A549 treated with Mapracorat at 1 μM for 4 hours (cell line): ENCODE data around the gene ROM1. TPM values are rescaled to one million over a fixed set of nuclear protein-coding genes. Genes with fewer than 3 reads are reported as not detected.

Source experiments
- total RNA-seq: library from RNA; stranded (reverse); fragments of 200-300 nt; extraction: Qiagen RNA extraction; gene quantifications from 5 replicates; pipeline ENCODE4 v1.2.3, GENCODE V29; 2022

Gene ROM1, protein sequence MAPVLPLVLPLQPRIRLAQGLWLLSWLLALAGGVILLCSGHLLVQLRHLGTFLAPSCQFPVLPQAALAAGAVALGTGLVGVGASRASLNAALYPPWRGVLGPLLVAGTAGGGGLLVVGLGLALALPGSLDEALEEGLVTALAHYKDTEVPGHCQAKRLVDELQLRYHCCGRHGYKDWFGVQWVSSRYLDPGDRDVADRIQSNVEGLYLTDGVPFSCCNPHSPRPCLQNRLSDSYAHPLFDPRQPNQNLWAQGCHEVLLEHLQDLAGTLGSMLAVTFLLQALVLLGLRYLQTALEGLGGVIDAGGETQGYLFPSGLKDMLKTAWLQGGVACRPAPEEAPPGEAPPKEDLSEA
- total RNA-seq: 3.5 to 4.8 TPM (median 4.3 TPM) in 5 replicates

DNA sequence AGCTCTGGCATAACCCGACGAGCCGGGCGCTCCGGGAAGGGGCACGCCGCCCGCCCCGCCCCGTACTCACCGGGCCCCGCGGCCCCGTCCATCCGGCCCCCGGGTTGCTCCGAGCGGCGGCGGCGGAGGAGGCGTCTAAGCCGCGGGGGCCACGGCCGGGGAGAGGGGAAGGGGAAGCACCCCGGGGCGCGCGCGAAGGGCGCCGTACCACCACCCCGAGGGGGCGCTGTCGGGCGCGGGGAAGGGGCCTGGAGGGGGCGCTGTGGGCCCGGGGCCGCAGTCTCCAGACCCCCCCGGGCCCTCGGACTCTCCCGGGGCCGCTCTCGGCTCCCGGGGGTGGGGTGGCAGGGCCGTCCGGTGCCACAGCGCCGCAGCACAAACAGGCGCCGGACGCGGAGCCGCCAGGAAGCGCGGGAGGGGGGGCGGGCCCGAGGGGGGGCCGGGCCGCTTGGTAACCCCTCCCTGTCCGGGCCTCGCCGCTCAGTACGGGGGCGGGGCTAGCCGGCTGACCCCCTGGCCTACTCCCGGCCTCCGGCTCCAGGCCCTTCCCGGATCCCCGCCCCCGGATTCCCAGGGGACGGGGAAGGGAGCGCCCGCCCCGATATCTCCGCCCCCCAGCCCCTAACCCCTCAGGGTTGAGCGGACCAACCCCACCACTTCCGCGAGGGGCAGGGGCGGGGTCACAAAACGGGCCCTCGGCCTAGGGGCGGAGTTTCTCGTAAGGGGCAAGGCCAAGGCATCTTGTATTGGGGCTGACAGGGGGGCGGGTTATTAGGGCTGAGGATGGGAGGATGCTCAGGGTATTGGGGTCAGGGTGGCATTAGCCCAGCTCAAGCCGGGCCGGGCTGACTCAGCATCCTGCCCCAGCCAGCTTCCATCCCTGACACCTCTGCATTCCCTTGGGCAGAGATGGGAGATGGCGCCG is at the start of gene ROM1, which contains the start of gene EML3:
TSS of gene ROM1 (plus strand) at position 892 of the 925 bp plus-strand sequence. CDS start at position 917, 25 bp downstream.
TSS of gene EML3 (minus strand) at position 410 of the 925 bp plus-strand sequence. CDS start at position 92, 318 bp downstream.

DNA sequence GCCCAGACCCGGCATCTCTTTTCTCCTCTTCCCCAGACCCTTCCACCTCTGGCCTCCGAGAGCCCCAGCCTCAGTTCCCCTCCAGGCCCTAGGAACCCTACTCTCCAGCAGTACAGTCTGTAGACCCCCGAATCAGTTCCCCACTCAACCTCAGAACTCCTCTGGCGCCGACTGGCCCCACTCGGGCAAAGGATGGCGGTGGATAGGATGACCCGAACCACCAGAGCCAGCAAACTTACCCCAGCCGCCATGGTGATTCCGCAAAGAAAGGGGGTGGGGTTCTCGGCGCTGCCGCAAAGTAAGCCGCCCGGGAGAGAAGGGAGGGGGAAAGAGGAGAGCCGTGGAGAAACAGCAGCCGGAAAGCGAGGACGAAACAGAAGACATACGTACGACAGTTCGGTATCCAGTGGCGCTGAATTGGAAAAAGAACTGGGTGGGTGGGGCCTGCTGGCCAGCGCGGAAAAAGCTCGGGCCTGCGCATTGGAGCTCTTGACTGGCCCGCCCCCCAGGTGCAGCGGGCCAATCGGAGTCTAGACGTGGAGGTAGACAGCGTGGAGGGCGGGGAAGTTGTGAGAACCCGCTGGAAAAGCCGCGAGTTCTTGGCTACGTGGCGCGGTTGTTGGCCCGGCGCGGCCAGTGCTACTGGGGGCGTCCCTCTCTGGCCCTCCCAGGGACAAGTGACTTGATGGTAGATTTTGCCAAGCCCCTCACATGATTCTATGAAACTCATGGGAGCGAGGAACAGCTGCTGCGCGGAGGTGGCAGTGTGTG is 39.3 kb upstream of the ROM1 start, which contains the start of gene EEF1G:
TSS of gene EEF1G (minus strand) at position 300 of the 771 bp plus-strand sequence. CDS start at position 251, 49 bp downstream.

DNA sequence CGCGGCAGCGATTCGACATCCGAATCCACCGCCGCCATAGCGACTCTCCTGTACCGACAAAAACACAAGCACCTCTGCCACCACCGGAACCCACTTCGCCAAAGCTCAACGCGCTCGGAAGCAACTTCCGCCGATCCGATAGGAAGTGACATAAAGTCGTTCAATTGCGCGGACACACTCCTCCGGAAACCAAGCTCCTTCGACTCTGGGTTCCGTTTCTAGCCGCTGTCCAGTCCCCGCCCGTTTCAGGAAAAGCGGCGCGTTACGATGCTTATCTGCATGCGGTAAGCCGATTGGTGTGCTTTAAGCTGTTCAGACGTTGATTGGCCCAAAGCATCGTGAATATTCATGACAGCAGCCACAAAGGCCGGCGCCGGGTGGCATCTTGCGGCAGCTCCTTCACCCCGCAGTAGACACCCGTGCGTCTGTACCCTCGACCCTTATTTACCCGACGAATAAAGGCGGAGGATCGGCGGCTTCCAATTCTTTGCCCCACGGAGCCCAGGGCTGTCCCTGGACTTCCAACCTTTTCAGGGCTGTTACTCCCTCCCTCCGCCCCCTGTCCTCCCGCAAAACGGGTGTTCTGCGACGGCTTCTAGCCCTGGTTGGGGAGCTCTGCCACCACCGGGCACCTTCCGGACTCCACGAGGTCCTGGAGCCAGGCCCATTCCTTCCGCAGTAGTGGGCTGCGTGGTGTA is 21.5 kb upstream of the ROM1 start, which contains the start of gene TUT1:
TSS of gene TUT1 (minus strand) at position 76 of the 698 bp plus-strand sequence. CDS start at position 38, 38 bp downstream.

DNA sequence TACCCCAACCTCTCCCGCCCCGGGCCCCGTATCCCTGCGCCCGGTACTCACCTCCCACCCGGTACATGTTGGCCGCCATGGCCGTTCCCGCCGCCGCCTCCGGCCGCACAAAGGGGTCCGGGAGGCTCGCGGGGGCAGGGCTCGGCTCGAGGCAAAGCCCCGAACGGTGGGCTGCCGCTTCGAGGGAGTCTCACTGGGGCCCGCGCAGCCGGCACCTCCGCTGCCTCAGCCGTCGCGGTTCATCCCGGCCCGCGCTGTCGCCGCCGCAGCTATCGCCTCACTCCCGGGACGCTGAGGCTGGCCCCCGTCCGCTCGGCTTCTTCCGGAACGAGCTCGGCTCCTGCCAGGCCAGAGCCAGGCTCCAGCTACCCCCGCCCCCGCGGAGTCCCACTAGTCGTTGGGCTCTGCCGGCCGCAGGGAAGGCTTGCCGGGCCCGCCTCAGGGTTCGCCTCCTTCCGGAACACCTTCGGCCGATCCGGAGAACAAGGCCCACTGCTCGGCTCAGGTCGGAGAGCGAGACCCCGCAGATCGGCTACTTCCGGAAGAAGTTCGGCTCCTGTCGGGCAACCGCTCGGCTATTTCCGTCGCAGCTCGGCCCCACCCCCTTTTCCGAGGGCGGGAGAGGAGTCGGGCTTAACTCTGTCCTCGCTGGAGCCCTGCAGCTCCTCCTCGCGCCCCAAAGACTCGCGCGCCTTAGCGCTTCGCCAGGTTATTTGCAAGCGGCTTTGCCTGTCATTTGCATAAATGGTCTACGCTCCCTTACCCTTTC is 11.5 kb upstream of the ROM1 start, which contains the start of gene MTA2:
TSS of gene MTA2 (minus strand) at position 494 of the 769 bp plus-strand sequence. CDS start at position 79, 415 bp downstream.

DNA sequence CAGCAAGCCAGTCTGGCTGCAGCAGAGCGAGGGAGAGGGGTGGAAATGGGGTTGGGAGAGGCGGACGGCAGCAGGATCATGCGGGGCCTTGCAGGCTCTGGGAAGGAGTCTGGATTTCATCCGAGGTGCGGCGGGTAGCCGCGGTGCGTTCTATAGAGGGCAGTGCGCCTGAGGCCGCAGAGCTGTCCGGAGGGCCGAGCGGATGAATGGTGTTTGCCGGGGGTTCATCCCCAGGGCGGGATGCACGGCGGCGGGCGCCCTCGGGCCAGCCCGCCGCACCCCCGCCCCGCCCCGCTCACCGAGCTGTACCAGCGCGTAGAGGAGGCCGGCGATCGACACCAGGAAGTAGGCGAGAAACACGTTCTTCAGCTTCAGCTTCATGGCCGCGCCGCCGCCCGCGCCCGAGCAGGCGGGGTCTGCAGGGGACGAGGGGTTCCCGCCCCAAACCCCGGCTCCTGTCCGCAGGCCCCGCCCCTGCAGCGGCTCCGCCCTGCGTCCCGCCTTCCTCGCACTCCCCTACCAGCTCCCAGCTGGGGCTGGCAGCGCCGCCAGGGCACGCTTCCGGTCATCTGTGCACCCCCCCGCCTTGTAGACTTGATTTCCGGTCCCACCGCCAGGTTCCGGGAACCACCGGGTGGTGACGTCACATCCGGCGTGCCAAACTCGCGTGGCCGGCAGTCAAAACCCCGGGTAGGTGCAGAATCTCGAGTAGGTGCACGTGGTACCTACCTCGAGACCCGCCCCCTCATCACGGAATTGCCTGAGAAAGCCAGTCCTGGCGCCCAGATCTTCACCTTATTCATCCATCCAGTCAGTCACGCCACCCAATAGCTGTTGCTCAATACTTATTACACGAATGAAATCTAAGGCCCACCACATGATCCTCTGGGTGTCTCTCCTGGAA is 8.8 kb downstream of the ROM1 start, which contains the start of gene B3GAT3:
TSS of gene B3GAT3 (minus strand) at position 420 of the 904 bp plus-strand sequence. CDS start at position 381, 39 bp downstream.

DNA sequence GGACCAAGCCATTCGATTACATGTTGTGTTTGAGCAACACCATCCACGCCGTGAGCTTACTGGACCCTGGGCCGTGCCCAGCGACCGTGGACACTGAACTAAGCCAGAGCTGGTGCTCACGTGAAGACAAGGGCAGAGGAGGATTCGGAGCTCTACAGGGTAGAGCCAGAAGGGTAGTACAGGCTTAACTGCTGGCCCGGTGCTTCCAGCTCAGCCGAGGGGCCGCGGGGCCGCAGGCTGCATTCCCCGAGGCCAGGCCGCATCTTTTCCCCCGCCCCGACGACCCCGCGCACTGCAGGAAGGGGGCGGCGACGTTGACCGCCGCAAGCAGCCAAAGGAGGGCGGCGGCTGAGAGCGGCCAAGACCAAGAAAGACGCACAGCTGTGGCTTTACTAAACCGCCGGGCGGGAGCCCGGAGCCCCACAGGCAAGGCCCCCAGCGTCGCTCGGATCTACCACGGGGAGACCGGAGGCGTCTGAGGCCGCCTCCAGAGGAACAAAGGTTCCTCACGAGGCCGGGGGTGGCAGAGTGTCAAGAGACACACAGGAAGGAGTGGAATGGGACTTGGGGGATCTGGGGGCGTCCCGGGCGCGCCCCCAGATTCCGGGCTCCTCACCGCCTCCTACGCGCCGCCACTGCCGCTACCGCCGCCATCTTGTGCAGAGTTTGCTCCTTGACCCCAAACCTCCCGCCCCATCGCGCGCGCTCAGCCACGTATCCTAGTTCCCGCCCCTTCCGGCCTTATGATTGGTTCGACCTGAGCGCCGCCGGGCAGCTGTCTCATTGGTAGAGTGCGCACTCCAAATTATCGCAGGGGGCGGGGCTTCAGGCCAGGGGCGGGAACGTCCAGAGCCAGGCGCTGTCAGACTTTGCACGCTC is 33.1 kb downstream of the ROM1 start, which contains the start of gene GANAB:
TSS of gene GANAB (minus strand) at position 668 of the 879 bp plus-strand sequence. CDS start at position 654, 14 bp downstream.

Other genes starting within 250 kb of the ROM1 start
- not detected in 5 replicates for gene SCGB1A1, start 194.2 kb upstream of the ROM1 start, total RNA-seq
- gene AHNAK, start 66.5 kb upstream of the ROM1 start, total RNA-seq: 288 to 390 TPM (median 357 TPM) in 5 replicates
- 1,940 to 2,067 TPM (median 1,987 TPM) in 5 replicates for gene EEF1G, start 39.4 kb upstream of the ROM1 start, total RNA-seq
- gene TUT1, start 21.7 kb upstream of the ROM1 start, total RNA-seq: 13.6 to 16.7 TPM (median 16.4 TPM) in 5 replicates
- 84.2 to 90.9 TPM (median 87.8 TPM) in 5 replicates for gene MTA2, start 11.4 kb upstream of the ROM1 start, total RNA-seq
- gene EML3, start 482 bp upstream of the ROM1 start, total RNA-seq: 18.3 to 27.8 TPM (median 22.2 TPM) in 5 replicates
- 40.7 to 59.1 TPM (median 53.6 TPM) in 5 replicates for gene B3GAT3, start 8.7 kb downstream of the ROM1 start, total RNA-seq
- gene GANAB, start 33.4 kb downstream of the ROM1 start, total RNA-seq: 226 to 272 TPM (median 254 TPM) in 5 replicates
- gene INTS5, start 40.0 kb downstream of the ROM1 start, total RNA-seq: 16.6 to 22.4 TPM (median 21.4 TPM) in 5 replicates
- 120 to 142 TPM (median 133 TPM) in 5 replicates for gene C11orf98, start 52.0 kb downstream of the ROM1 start, total RNA-seq
- 9.8 to 16.3 TPM (median 14.4 TPM) in 5 replicates for gene CSKMT, start 52.1 kb downstream of the ROM1 start, total RNA-seq
- gene UQCC3, start 58.4 kb downstream of the ROM1 start, total RNA-seq: 27.0 to 39.9 TPM (median 36.2 TPM) in 5 replicates
- 3.1 to 5.1 TPM (median 4.6 TPM) in 5 replicates for gene LBHD1, start 59.0 kb downstream of the ROM1 start, total RNA-seq
- 102 to 125 TPM (median 116 TPM) in 5 replicates for gene UBXN1, start 65.8 kb downstream of the ROM1 start, total RNA-seq
- 0.06 to 0.24 TPM (median 0.09 TPM) in 4 of 5 replicates, not detected in the other for gene LRRN4CL, start 76.3 kb downstream of the ROM1 start, total RNA-seq
- gene BSCL2, start 94.2 kb downstream of the ROM1 start, total RNA-seq: 54.7 to 81.4 TPM (median 71.3 TPM) in 5 replicates
- gene GNG3, start 94.4 kb downstream of the ROM1 start, total RNA-seq: not detected in 5 replicates
- 36.4 to 41.5 TPM (median 40.5 TPM) in 5 replicates for gene HNRNPUL2, start 114.2 kb downstream of the ROM1 start, total RNA-seq
- gene TTC9C, start 115.2 kb downstream of the ROM1 start, total RNA-seq: 28.9 to 34.9 TPM (median 31.7 TPM) in 5 replicates
- gene ZBTB3, start 140.9 kb downstream of the ROM1 start, total RNA-seq: 1.1 to 1.8 TPM (median 1.6 TPM) in 5 replicates
- 165 to 180 TPM (median 178 TPM) in 5 replicates for gene POLR2G, start 148.3 kb downstream of the ROM1 start, total RNA-seq
- 11.7 to 16.5 TPM (median 12.7 TPM) in 5 replicates for gene TAF6L, start 158.1 kb downstream of the ROM1 start, total RNA-seq
- gene TMEM179B, start 174.1 kb downstream of the ROM1 start, total RNA-seq: 78.3 to 95.8 TPM (median 85.2 TPM) in 5 replicates
- gene TMEM223, start 178.7 kb downstream of the ROM1 start, total RNA-seq: 18.5 to 27.8 TPM (median 26.5 TPM) in 5 replicates
- 41.1 to 56.6 TPM (median 51.1 TPM) in 5 replicates for gene NXF1, start 192.2 kb downstream of the ROM1 start, total RNA-seq
- 19.5 to 24.9 TPM (median 24.1 TPM) in 5 replicates for gene STX5, start 218.8 kb downstream of the ROM1 start, total RNA-seq
- gene TEX54, start 219.6 kb downstream of the ROM1 start, total RNA-seq: not detected in 5 replicates
- gene WDR74, start 226.3 kb downstream of the ROM1 start, total RNA-seq: 74.3 to 86.7 TPM (median 77.3 TPM) in 5 replicates